Measurements from ENCODE around the gene SHB.

SHB gene

DNA sequence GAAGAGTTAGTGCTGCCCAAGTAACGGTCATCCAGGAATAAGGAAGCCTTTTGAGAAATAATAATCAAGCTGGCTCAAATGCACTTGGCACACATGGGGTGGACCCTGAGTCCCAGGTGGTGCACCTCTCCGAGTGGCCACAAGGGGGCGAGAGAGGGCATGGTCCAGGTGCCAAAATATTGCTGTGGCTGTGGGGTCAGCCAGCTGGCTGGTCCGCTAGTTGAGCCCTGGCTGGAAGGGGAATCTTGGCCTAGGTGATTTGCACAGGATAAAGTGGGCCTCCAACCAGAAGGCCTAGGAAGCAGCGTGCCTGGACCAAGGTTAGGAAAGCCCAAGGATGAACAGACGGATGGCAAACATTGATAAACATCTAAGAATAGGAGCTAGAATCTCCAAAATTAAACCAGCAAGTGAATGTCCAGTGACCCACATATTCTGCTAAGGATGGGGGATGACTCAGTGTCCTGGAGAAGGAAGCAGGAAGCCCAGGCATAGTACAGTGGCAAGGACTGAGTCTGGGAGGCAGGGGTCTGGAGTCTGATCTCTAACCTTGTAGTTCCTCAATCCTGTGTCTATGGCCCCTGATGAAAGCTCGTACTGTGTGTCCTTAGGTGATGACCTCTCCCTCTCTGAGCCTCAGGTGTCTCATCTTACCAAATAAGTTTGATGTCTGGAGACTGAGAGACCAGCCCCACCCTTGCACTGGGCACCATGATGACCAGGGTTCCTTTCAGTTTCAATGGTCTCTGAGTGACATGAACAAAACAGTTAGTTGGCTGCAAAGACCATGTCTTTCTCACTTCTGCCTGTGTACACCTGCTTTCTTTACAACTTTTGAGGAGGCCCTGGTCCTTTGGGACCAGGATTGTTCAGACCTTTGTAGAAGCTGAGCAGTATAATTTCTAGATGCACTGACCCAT lies 19.2 kb upstream of the SHB start:
- peak; percentile 51 to 63 for DNase-seq (ENCODE audit: low read depth in 2 of 2)

DNA sequence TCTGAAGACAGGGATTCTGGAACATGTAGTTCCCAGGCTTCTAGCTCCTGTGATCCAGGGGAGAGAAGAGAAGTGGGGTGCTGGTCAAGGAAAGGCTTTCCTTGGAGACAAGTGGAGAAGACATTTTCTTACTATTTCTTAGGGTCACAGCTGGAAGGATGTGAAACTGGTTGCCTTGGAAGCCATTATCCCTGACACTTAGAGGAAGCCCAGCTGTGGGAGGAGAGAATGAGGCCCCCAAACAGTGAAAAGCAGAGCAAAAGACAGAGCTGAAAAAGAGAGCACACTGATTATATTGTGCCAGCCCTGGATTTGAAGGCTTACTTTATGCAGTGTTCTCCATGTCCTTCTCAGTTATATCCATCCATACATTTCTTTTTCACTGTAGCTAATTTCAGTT lies 17.5 kb upstream of the SHB start:
- no peak for DNase-seq (ENCODE audit: low read depth in 2 of 2)

DNA sequence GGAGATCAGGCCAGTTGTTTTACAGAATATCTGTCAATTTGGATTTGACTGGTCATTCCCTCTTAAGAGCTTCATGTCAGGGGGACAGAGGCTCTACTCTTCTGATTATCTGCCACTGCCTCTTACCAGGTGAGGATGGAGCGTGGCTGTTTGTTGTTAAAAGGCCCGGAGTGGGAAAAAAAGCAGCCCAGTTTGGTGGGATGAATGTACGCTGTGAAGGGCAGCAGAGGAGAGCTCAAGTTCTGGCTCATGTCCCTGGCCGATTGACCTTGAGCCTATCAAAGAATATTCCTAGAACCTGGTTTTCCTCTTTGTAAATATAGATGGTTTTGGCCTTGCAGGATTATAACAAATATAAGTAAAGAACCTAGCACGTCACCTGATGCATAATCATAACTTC lies 16.3 kb upstream of the SHB start:
- no peak for DNase-seq (ENCODE audit: low read depth in 2 of 2)

DNA sequence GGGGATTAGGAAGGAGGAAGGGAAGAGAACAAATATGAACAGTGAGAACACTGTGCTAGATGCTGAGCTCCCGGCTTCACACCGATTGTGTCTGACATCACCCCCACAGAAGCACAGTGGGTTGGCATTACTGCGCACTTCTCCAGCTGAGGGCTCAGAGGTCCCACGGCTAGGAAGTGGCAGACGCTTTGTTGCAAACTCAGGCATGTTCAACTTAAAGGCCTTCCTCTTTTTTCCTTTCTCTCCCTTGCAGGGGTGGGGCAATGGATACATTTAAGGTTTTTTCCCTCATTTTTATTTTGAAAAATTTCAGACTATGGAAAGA lies 15.5 kb upstream of the SHB start:
- DNase-seq (ENCODE audit: low read depth in 2 of 2) = no peak

DNA sequence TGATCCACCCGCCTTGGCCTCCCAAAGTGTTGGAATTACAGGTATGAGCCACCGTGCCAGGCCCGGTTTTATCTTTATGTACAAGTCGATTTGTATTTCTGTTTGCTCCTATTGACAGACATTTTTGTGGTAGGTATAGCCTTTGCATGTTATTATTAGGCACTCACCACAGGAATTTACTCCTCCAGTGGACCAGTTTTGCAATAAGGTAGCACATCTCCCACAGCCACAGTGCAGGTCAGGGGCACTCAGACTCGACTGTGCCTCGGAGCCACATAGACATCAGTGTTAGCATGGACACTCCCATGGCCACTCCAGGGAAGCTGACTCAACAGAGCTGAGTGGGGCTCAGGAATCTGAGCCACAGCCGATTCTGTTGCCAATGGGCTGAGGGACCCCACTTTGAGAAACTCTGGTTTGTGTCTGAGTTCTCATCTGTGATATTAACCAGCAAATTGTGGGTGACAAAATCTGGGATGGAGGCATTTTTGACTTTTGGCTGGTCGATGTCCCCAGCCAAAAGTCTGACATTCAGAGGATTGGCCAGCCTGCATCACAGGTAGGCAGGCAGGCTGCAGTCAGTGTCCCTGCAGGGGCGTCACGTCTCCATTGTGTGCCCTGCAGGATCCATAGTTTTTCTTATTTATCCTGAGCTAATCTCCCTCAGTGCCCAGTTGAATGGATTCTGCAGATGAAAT lies 15.0 kb upstream of the SHB start:
- DNase-seq (ENCODE audit: low read depth in 2 of 2) = no peak

DNA sequence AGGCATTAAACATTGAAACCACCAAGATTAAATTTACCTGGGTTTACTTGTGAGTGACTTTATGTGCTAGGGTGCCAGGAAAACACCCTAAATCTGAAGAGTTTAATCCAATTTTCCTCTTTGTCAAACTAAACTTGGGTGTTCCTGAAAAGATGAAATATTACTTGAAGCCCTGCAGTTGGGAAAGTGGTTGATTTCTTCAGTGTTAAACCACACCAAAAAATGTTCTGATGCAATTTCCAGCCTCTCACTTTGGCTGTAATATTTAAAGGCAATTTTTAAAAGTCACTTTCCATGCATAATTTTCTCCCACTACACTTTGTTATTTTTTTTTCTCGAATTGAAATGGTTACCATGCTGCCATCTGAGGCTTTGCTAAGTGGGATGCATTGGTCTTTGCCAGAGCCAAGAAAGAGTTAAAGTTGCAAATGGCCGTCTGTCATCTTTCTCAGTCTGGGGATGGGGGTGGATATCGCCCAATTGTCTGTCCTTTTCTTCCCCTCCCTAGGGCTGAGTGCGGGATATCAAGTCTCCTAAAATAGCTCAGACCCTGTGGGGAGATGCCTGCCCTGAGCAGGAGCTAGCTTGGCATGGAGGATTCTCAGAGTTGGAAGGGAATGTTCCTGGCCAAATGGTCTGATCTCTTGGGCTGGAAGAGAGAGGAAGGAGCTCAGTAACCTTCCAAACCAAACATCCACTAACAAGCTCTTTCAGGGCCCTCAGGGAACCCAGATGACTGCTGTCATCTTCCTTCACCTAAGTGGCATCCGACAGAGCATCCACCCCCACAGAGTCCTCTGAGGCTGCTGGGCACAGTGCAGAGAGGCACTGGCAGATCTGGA lies 13.6 kb upstream of the SHB start:
- no peak for DNase-seq (ENCODE audit: low read depth in 2 of 2)

DNA sequence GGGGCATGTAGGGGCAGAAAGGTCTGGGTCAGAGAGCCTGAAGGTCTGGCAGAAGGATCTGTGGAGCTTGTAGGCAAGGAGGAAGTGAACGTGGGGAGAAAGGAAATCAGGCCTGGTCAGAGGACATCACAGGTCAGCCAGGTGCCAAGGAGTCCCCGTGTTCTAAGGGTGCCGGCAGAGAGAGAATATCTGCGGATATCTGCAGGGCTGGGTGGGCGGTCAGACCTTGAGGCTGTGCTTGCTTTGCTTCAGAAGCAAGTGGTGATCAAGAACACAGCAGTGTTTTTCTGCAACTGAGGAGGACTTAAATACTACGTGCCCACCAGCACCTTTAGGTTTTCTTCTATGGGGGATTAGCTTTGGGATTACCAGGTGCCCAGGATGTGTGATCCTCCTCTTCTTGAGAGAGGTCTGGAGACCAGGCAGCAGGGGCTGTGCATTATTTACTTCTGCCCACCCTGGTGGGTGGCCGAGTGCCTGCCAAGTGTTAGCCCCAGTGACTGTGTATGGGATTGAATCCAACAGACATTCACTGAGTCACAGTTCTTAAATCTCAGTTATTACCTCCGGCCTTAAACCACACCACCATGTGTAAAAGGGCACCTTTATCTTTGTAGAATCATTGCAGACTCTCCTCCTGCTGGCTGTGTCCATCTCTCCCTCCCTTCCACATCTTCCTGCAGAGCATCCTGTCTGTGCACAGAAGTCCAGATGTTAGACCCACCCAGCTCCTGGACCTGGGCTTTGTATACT lies 12.5 kb upstream of the SHB start:
- DNase-seq (ENCODE audit: low read depth in 2 of 2) = no peak

DNA sequence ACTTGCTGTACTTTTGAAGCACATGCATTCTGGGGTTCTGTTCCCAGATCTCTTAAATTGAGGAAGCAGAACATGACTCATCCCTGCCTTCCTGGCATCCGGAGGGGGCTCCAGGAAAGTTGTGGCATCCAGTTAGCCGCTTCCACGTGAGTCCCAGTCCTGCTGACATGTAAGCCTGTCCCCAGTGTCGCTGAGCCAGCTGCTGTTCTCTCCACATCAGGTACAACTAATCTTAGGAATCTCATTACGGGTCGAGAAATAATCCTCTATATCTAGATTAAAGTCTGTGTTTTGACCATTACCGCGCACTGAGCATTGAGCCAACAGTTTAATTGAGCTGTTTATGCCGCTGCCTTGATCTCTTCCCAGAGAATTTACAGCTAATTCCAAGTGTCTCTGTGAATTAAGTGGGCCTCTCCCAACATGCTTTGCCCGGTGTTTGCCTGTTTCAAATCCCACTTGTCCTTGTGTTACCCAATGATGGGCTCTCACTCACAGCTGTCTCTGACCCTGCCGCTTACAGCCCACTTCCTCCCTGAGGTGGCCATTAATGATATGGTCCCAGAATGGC lies 10.5 kb upstream of the SHB start:
- DNase-seq (ENCODE audit: low read depth in 2 of 2) = no peak

DNA sequence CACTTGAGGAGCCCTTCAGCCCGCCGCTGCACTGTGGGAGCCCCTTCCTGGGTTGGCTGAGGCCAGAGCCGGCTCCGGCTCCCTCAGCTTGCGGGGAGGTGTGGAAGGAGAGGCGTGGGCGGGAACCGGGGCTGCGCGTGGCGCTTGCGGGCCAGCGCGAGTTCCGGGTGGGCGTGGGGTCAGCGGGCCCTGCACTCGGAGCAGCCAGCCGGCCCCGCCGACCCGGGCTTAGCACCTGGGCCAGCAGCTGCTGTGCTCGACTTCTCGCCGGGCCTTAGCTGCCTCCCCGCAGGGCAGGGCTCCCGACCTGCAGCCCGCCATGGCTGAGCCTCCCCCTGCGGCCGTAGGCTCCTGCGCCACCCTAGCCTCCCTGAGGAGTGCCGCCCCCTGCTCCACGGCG lies 6.2 kb upstream of the SHB start:
- DNase-seq (ENCODE audit: low read depth in 2 of 2) = no peak

DNA sequence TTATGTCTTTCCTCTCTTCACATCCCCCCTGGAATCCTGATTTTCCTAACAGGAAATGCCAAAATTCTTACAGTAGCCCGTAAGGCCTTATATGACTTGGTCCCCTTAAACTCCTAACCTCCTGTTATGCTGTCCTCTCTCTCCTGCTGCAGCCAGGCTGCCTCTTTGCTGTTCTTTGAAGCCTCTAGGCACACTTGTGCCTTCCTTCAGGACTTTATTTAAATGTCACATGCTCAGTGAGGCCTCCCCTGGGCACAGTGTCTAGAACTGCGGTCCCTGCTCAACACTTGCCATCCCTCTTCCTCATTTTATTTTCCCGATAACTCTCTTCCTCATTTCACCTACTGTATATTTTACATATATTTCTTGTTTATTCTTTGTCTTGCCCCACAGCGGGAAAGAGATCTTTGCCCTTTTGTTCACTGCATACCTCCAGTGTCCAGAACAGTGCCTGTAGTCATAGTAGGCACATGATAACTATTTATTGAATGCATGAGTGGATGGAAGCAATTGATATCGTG lies 5.5 kb upstream of the SHB start:
- no peak for DNase-seq (ENCODE audit: low read depth in 2 of 2)

DNA sequence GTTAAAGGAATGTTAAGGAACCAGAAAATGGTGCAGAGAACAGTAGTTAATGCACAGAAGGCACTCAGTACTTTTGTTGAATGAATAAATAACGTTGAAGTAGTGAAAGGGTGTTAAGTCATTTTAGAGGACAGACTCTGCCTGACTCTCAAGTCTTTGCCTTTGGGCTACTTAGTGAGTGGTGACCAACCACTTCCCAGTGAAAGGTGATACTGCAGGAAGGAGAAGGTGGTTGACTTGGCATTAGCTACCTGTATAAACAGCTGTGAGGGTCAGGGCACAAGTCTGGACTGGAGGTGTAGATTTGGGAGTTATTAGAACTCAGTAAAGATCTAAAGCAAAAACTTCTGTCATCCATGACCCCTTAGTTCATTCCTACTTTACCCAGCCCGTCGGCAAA lies 4.9 kb upstream of the SHB start:
- DNase-seq (ENCODE audit: low read depth in 2 of 2) = no peak

DNA sequence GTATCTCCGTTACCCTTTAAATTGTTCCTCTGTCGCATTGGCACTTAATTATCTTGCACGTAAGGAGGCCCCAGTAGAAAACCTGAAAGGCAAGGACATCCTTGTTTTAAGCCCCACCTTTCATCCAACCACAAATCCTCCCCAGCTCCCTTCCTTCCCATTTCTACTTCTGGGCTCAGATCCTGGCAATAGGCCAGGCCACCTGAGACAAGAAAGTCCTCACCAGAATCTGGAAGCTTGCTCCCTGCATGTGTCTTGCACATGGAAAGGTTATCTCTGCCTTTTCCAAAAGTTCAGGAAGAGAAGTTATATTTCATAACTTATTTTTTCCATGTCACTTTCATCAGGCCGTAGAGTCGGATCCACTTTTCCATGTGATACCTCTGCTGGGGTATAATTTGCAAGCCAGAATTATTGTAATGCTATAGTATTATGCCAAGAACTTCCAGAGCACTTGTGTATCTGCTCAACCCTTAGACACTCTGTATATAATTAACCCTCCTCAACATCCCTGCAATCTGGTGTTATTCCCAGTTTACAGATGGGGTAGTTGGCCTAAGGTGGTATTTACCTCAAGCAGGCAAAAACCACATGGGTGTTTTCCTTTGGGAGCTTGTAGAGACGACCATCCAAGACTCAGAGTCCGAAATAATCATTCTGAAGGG lies 2.6 kb upstream of the SHB start:
- no peak for DNase-seq (ENCODE audit: low read depth in 2 of 2)

DNA sequence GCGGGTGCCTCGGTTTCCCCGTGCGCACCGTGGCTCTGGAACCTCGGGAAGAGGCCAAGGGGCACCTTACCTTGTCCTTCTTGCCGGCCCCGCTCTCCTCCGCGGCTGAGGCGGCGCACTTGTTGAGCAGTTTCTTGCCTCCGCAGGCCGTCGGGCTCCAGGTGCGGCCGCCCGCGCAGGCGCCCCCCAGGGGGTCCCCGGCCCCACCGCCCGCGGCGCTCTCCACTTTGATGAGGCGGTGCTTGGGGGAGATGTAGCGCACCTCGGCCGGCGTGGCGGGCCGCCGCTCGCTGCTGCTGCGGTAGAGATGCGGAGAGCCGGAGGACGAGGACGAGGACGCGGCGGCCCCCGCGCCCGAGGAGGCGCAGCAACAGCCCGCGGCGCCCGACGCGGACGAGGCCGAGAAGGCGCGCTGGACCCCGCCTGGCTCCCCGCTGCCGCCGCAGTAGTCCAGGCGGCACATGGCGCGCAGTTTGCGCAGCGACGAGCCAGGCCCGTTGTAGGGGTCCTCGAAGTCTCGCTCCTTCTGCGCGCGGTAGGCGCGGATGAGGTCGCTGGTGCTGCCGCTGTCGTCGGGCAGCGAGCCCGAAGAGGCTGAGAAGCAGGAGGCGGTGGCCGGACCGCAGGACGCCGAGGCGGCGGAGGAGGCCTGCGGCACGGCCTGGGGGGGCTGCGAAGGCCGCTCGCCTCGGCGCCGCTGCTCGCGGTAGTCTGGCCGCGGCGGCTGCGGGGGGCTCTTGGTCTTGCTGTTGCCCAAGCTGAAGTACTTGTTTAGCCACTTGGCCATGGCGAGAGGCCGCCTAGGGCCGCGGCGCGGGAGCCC lies 957 bp downstream of the SHB start:
- DNase-seq (ENCODE audit: low read depth in 2 of 2) = no peak

DNA sequence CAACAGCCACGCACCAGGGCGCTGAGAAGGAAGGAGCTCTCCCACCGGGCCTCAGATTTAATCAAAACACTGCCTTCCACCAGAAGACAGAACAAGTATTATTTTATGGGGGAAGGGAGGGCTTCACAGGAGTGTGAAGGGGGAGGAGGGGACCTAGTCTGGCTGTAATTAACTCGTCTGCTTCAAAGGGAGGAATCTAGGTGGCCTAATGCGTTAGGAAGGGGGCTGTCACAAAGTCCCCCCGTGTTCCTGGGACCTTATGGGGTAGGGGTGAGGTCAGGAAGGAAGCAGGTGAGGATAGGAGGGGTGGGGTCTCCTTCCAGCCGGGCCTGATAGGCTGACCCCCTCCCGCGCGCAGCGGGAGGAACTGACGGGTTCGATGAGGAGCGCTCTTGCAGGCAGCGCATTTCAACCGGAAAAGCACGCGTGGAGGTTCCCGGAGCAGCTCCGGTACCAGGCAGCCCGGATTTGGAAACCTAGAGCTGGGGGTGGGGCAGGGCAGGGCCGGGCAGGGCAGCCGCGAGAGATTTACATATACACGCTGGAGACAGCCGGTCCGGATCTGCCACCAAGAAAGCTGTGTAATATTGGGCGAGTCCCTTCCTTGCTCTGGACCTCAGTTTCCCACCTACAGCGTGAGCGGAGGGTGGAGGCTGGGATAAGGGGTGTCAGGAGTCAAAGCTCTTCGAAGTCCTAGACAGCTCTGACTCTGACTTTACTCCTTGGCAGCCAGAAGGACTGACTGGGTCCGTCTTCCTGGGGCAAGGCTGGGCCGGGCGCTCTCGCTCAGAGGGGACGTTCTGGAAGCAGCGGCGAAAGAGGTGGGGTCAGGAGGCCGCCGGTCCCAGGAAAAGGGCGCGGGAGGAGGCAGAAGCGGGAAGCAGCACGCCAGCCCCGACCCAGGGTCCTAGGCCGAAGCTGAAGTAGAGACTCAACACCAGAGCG lies 1.8 kb downstream of the SHB start:
- no peak for DNase-seq (ENCODE audit: low read depth in 2 of 2)

DNA sequence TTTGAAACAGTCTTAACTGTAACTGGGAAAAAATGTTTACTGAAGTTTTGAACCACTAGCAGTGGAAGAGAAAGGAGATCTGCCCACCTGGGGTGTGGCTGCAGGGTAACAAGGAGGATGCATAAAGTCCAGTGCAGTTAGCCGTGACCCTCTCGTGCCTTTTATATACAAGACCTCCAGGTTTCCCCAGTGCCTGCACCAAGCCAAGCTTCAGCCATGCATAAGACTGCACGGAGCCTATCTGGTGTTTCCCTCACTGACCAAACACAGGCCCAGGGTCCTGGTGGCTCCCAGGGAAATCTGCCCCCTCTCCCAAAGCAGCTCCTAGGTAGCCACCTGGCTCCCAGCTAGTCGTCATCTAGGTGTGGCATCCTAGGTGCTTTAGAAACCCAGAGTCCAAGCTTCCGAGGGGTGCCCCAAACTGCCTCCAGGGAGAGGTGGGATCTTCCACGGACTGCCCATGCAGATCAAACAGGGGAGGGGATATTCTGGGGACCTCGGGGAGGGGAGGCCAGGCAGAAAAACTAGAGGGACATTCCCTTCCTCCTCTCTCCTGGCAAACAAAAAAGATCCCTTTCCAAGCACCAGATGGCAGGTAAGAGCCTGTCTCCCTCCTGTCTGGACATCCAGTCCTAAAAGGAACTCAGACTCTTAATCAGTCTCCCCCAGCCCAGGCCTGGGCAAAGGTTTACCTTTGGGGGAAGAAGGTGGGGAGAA lies 2.7 kb downstream of the SHB start:
- no peak for DNase-seq (ENCODE audit: low read depth in 2 of 2)

DNA sequence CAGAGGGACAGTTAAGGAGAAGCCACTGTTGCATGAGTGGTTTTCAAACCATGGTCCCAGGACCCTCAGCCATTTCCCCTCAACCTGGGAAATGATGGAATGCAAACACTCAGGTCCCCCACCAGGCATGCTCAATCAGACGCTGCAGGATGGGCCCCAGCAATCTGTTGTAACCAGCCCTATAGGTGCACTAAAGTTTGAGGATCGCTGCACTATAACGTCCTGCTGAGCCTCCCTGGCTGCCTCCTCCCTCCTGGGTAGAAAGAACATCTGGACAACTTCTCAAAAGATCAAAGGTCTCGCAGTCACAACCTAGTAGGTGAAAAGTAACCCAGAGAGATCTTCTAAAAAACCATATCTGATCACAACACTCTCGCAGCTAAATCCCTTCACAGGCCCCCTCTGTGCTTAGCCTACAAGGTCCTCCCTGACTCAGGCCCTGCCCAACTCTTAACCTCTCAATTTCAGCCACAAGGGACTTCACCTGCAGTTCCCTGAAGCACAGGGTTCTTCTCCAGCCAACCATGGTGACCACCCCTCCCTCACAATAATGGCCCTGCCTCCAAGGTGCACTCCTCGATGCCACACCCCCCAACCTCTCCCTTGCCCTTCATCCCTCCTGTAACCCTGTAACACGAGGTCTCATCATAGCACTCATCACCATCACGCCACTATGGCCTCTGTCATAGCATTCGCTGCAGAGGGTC lies 3.5 kb downstream of the SHB start:
- DNase-seq (ENCODE audit: low read depth in 2 of 2) = no peak

DNA sequence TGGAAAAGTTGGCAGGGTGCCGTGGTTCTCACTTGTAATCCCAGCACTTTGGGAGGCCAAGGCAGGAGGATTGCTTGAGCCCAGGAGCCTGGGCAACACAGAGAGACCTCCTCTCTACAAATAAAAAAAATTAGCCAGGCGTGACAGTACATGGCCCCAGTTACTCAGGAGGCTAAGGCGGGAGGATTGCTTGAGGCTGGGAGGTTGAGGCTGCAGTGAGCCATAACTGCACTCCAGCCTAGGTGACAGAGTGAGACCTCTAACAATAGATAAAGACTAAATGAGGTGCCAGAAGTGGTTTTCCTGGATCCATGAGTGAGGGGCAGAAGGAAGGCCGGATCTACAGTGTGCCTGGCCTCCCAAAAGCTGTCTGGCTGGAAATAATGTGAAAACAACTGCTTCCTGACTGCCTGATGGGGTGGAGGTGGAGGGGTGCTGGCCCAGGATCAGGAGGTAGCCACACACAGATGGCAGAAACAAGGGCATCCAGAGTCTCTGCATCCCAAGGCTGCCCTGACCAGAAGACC lies 4.1 kb downstream of the SHB start:
- no peak for DNase-seq (ENCODE audit: low read depth in 2 of 2)

Measured in stimulated activated CD8-positive, alpha-beta memory T cell treated with anti-CD3 and anti-CD28 coated beads, Interleukin-2, amount 100 ng/mL, for 48 hours (primary cell).